ENCODE results near the gene STOML2.

DNA sequence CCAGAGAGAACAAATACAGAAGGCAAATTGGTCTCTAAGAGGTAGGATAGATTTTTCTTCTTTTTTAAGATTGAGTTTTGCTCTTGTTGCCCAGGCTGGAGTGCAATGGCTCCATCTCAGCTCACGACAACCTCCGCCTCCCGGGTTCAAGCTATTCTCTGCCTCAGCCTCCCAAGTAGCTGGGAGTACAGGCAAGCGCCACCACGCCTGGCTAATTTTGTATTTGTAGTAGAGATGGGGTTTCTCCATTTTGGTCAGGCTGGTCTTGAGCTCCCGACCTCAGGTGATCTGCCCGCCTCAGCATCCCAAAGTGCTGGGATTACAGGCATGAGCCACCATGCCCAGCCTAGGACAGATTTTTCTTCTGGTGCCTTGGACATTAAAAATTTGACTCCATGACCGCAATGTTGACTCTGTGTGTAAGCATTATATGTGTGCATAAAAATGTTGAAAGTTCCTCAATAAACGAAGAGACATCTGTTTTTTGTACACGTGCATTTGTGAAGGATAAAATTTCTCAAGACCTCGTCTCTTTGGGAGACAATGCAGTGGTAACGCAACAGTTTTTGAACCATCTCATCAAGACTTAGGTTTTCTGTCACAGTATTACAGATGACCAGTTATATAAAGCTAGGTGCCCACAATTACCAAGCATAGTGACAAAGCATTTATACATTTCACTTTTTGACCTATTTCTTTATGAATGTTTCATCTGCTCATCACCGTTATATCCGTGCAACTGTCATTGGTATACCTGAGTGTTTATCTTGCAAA is 47.9 kb downstream of the STOML2 start:
- TF ChIP-seq SMAD3 (CRISPR knock-in tag; conservative IDR thresholded peaks at IDR 0.05) (no peak), RFX5 (IDR thresholded peaks at IDR 0.05; ENCODE audit: low read depth, low read length) (no peak), POLR2AphosphoS5 (IDR thresholded peaks at IDR 0.05; ENCODE audit: control insufficient read depth, insufficient read depth, low read depth, low read length) (no peak), SMARCE1 (IDR thresholded peaks at IDR 0.05) (no peak), TBL1XR1 (IDR thresholded peaks at IDR 0.05; ENCODE audit: low read length in 2 of 2) (no peak), CREB1 (IDR thresholded peaks at IDR 0.05) (no peak), CREB1 (CRISPR knock-in tag; IDR thresholded peaks at IDR 0.05) (no peak), TCF7 (IDR thresholded peaks at IDR 0.05; ENCODE audit: borderline replicate concordance) (no peak), ZBED1 (IDR thresholded peaks at IDR 0.05) (no peak), KDM4B (IDR thresholded peaks at IDR 0.05; ENCODE audit: borderline replicate concordance in 2 of 2, low read depth in 1 of 2) (no peak), SRSF1 (IDR thresholded peaks at IDR 0.05; ENCODE audit: low read depth, low read length) (no peak), L3MBTL2 (IDR thresholded peaks at IDR 0.05) (no peak)
- TF ChIP-seq, protein P1, sequence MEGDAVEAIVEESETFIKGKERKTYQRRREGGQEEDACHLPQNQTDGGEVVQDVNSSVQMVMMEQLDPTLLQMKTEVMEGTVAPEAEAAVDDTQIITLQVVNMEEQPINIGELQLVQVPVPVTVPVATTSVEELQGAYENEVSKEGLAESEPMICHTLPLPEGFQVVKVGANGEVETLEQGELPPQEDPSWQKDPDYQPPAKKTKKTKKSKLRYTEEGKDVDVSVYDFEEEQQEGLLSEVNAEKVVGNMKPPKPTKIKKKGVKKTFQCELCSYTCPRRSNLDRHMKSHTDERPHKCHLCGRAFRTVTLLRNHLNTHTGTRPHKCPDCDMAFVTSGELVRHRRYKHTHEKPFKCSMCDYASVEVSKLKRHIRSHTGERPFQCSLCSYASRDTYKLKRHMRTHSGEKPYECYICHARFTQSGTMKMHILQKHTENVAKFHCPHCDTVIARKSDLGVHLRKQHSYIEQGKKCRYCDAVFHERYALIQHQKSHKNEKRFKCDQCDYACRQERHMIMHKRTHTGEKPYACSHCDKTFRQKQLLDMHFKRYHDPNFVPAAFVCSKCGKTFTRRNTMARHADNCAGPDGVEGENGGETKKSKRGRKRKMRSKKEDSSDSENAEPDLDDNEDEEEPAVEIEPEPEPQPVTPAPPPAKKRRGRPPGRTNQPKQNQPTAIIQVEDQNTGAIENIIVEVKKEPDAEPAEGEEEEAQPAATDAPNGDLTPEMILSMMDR (IDR thresholded peaks at IDR 0.05 in 2 of 3, conservative IDR thresholded peaks at IDR 0.05 in 1 of 3; ENCODE audit: insufficient read depth in 2 of 3, low read depth in 1 of 3, low read length in 3 of 3) = no peak
